Measurements from ENCODE around the gene DGKH.

- TF ChIP-seq POLR2A (IDR thresholded peaks at IDR 0.05; ENCODE audit: borderline replicate concordance, extremely low read depth, insufficient read depth, insufficient read length): no peak
- TF ChIP-seq ATF3 (IDR thresholded peaks at IDR 0.05): no peak
- TF ChIP-seq EZH2phosphoT487 (IDR thresholded peaks at IDR 0.05; ENCODE audit: borderline replicate concordance): no peak
- no peak for TF ChIP-seq ZBTB33 (IDR thresholded peaks at IDR 0.05; ENCODE audit: extremely low read depth, insufficient replicate concordance, low read length)
- TF ChIP-seq CTCF (IDR thresholded peaks at IDR 0.05 in 2 of 3, conservative IDR thresholded peaks at IDR 0.05 in 1 of 3; ENCODE audit: borderline replicate concordance in 1 of 3, insufficient read depth in 1 of 3, low read depth in 2 of 3, low read length in 2 of 3): no peak
- no peak for TF ChIP-seq SP1 (IDR thresholded peaks at IDR 0.05; ENCODE audit: low read depth)
These were observed 103.3 kb downstream of the DGKH start for GRCh38 chr13:42151781-42152180.

All from HCT116 (cell line).